ENCODE results near the gene COL8A1. TPM values are rescaled to one million over a fixed set of nuclear protein-coding genes. Genes with fewer than 3 reads are reported as not detected.

COL8A1 gene
- total RNA-seq, 1 donor from 2014 or later: not detected

- H3K27ac Mint-ChIP-seq: no peak overlapping the region
- H3K27me3 Mint-ChIP-seq: no peaks in the 10 kb centered on the region
- no peak overlapping the region for H3K4me3 Mint-ChIP-seq (ENCODE audit: low read depth)
- TF ChIP-seq CTCF (IDR thresholded peaks at IDR 0.05; ENCODE audit: unreplicated experiment): no peak
- DNase-seq (ENCODE audit: low spot score, unreplicated experiment): no peak
- H3K9me3 Mint-ChIP-seq (ENCODE audit: low read depth): no peaks in the 10 kb centered on the region
- no peaks in the 10 kb centered on the region for H3K36me3 Mint-ChIP-seq (ENCODE audit: insufficient read depth)
- H3K4me1 Mint-ChIP-seq (ENCODE audit: low read depth): no peaks in the 10 kb centered on the region
Measured at GRCh38 chr3:99625643-99626416, 12.6 kb upstream of the COL8A1 start.

- Mint-ChIP-seq H3K27me3 (peaks cover 3% of the 10 kb centered on the region), H3K9me3 (ENCODE audit: low read depth) (no peaks in the 10 kb centered on the region), H3K4me1 (ENCODE audit: low read depth) (no peaks in the 10 kb centered on the region), H3K27ac (no peak overlapping the region), H3K4me3 (ENCODE audit: low read depth) (no peak overlapping the region), H3K36me3 (ENCODE audit: insufficient read depth) (no peaks in the 10 kb centered on the region)
- TF ChIP-seq CTCF (IDR thresholded peaks at IDR 0.05; ENCODE audit: unreplicated experiment): no peak
- DNase-seq (ENCODE audit: low spot score, unreplicated experiment): no peak
Measured at GRCh38 chr3:99626417-99626788, 12.0 kb upstream of the COL8A1 start.

- H3K36me3 Mint-ChIP-seq (ENCODE audit: insufficient read depth): no peaks in the 10 kb centered on the region
- no peak for DNase-seq (ENCODE audit: low spot score, unreplicated experiment)
- H3K9me3 Mint-ChIP-seq (ENCODE audit: low read depth): no peaks in the 10 kb centered on the region
- H3K27me3 Mint-ChIP-seq: peaks cover 3% of the 10 kb centered on the region
- TF ChIP-seq CTCF (IDR thresholded peaks at IDR 0.05; ENCODE audit: unreplicated experiment): no peak
- H3K27ac Mint-ChIP-seq: no peak overlapping the region
- no peaks in the 10 kb centered on the region for H3K4me1 Mint-ChIP-seq (ENCODE audit: low read depth)
- no peak overlapping the region for H3K4me3 Mint-ChIP-seq (ENCODE audit: low read depth)
Measured at GRCh38 chr3:99627062-99627826, 11.2 kb upstream of the COL8A1 start.

- TF ChIP-seq CTCF (IDR thresholded peaks at IDR 0.05; ENCODE audit: unreplicated experiment): no peak
- H3K27ac Mint-ChIP-seq: no peak overlapping the region
- DNase-seq (ENCODE audit: low spot score, unreplicated experiment): no peak
- peaks cover 16% of the 10 kb centered on the region for H3K27me3 Mint-ChIP-seq
- H3K4me1 Mint-ChIP-seq (ENCODE audit: low read depth): peaks cover 6% of the 10 kb centered on the region
- no peak overlapping the region for H3K4me3 Mint-ChIP-seq (ENCODE audit: low read depth)
- H3K9me3 Mint-ChIP-seq (ENCODE audit: low read depth): no peaks in the 10 kb centered on the region
- H3K36me3 Mint-ChIP-seq (ENCODE audit: insufficient read depth): no peaks in the 10 kb centered on the region
Measured at GRCh38 chr3:99630815-99631214, 7.6 kb upstream of the COL8A1 start.

- no peak for TF ChIP-seq CTCF (IDR thresholded peaks at IDR 0.05; ENCODE audit: unreplicated experiment)
- Mint-ChIP-seq H3K9me3 (ENCODE audit: low read depth) (no peaks in the 10 kb centered on the region), H3K36me3 (ENCODE audit: insufficient read depth) (no peaks in the 10 kb centered on the region), H3K27ac (no peak overlapping the region), H3K4me1 (ENCODE audit: low read depth) (peaks cover 16% of the 10 kb centered on the region), H3K27me3 (peaks cover 45% of the 10 kb centered on the region), H3K4me3 (ENCODE audit: low read depth) (no peak overlapping the region)
- no peak for DNase-seq (ENCODE audit: low spot score, unreplicated experiment)
Measured at GRCh38 chr3:99633887-99634558, 4.4 kb upstream of the COL8A1 start.
